Stimulated activated CD8-positive, alpha-beta memory T cell treated with anti-CD3 and anti-CD28 coated beads, Interleukin-4, amount 100 ng/mL, for 24 hours (primary cell): ENCODE data around the gene GSE1.

Experiments
- DNase-seq: peaks from one replicate; pipeline ENCODE4 v3.0.0-alpha.2; 2020; ENCODE audit warnings: low read depth

GSE1 gene

DNA sequence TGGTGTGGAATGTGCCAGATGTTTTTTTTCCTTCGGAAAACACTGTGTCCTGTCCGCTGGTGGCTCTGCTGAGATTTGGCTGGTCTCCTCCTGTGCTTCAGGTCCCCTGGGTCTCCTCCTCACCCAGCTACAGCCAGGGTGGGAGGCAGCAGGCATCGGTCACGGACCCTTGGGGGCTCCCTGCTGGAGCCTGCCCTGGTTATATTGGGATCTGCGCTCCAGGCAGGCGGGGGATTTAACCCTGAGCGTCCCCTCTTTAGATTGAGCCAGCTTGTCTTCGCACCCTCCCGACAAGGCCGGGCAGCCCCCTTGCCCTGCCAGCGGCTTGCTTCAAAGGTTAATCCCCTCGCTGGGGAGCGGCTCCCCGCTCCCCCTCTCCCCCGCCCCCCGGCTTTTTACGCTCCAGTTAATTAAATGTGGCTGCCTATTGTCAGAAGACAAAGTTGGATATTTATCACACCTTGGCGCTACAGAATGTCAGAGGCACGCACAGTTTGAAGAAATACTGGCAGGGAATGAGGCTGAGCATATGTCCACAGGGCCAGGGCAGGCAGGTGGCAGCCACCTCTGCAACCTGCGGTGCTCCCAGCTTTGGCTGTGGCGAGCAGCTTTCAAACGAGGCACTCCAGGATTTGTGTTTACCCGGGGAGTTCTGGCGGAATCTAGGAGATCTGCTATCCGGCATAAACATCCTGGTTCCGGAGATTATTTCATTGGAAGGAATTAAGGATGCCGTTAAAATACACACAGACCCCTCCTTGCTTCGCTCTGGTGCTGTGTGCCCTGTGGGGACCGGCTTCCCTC lies 38.2 kb upstream of the GSE1 start:
- no peak for DNase-seq

DNA sequence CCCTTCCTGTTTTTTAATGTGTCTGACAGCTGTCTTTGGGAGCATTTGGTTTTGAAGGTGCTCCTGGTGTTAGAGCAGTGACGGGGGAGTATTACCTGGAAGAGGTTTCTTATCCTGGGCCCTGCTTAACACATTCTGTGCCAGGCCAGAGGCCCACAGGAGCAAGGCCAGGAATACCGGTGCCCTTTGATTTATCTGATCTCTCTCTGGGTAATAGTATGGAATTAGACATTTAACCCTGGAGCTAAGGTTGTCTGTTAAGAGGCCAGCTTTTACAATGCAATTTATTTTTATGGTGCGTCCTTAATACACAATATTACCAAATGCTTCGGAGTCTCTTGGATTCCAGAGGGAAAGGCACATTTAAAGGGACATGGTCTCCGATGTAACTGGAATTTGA lies 37.2 kb upstream of the GSE1 start:
- DNase-seq, result no peak

DNA sequence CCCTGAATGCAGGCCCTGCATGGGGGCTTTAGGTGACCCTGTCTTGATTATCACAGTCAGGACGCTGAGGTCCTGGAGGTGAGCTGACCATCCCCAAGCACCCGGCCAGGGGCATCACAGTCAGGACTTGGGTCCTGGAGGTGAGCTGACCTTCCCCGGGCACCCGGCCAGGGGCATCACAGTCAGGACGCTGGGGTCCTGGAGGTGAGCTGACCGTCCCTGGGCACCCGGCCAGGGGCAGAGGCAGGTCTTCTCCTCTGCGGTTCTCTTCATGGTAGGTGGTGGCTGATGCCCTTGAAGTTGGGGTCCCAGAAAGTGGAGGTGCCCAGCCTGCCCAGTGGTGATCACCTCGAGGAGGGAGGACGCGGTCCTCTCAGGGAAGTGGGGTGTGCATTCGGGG lies 36.2 kb upstream of the GSE1 start:
- no peak for DNase-seq

DNA sequence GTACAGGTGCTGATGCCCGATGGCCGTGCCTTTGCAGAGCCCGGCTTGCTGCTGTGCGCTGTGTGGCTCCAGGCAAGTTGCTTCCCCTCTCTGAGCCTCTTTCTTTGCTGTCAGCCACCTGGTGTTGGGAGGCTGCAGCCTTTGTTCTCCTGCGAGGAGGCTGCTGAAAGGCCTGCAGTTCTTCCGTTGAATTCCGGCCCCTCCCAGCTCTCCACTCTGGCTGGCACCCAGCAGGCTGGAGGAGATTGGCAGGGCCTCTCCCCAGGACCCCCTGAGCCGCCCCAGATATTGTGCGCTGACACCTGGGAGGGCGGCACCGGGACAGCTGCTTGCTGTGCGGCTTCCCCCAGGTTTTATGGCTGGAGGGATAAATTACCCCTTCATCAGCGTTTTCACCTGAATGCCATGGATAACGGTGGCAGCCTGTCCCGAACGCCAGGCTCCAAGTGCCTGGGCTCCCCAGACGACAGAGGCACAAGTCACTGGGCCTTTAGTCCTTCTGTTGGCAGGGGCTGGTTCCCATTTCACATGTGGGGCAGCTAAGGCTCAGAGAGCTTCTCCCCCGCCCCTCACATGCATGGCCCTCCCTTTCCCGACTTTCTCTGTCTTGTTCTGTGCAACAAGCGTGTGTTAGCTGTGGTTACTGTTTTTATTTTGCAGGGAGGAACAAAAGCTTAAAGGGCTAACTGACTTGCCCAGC lies 35.1 kb upstream of the GSE1 start:
- no peak for DNase-seq

DNA sequence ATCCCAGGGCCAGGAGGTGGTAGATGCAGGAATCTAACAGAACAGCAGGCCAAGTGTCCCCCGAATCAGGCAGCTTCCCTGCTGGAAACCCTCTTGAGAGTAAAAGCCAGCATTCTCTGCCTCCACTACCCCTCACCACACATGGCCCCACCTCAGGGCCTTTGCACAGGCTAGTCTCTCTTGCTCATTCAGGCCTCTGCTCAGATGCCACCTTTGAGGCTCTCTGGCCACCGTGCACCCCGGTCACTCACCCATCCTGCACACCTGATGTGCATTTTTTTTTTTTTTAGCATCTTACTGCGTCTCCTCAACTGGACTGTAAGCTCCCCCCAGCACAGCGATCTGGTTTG lies 34.5 kb upstream of the GSE1 start:
- DNase-seq, result no peak

DNA sequence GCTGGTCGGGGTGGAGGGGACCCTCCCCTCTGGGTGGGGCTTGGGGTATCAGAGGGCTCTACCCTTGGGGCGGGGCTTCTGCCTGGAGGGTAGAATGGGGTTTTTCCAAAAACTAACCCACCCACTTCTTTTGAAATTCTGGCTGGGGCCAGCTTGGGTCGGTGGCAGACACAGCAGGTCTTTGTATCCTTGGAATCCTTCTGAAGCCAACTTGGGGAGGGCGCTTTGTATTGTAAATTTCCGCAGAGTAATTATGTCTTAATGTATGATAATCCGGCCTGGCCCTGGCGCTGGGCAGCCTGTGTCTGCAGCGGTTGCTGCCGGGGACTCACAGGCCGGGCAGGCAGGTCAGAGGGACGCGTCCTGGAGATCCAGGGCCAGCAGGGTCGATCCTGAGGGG lies 33.9 kb upstream of the GSE1 start:
- DNase-seq, result no peak

DNA sequence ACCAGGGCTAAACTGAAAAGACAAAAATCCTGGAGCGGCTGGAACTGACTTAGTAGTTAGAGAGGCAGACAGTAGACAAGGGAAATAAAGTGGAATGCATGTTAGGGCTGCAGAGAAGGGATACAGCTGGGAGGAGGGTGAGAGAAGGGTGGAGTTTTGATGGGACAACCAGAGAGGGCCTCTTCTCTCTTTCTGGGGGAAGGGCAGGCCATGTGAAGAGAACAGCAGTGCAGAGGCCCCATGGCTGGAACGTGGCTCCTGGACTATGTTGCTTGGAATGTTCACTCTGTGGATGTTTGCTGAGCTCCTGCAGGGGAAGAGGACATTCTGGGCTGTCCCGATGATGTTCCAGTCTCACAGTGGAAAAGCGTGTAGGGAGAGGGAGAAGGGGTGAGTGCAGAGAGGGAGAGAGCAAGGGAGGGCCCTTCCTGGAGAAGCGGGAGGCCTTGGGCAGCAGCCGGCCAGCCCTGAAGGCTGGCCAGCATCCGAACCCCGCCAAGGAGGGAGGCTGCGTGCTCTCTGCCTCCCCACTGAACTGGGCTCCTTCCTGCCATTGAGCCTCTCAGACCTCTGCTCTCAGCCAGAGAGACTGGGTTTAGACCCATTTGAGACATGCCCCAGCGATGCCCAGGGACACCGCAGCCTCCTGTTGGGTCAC lies 33.1 kb upstream of the GSE1 start:
- DNase-seq, result no peak

DNA sequence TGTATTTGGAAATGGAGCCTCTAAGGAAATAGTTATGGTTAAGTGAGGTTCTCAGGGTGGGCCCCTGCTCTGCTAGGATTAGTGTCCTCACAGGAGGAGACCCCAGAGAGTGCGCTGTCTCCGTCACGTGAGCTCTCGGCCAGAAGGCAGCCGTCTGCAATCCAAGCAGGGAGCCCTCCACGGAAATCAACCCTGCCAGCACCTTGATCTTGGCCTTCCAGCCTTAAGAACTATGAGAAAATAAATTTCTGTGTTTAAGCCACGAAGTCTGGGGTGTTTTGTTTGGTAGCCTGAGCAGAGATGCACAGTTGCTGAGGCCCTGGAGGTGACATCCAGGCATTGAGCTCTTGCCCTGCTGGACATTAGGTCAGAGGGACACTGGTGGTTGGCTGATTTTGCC lies 32.4 kb upstream of the GSE1 start:
- no peak for DNase-seq

DNA sequence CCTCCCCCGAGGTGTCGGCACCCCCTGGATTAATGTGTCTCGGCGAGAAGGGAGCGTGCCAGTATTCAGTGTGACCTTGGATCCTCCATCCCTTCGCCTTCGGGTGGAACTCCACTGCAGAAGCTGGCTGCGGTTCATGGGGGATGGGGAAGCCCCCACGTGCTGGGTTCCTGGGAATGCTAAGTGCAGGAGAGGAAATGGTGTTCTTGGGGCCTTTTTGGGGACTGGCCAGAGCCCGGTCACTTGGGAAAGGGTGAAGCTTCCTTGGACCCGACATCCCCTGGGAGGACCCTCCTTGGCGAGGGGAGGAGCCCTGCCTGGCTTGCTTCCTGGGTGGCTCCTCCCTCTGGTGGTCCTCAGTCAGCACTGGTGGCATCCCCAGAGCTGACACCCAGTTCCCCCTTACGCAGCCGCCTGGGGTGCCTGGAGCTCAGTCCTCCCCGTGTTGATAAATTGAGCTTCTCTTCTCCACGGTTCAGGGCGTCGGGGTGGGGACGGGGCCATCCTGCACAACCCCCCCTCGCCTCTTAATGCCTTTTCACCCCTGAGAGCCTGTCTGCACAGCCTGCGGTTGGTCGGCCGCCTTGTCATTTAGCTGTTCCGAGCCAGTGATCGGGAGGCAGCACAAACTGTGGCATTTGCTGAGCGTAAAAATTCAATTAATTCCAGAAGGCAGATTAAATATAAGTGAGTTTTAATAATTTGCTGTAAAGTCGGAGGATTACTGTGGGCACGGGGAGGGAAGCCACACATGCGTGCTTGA lies 30.7 kb upstream of the GSE1 start:
- no peak for DNase-seq

DNA sequence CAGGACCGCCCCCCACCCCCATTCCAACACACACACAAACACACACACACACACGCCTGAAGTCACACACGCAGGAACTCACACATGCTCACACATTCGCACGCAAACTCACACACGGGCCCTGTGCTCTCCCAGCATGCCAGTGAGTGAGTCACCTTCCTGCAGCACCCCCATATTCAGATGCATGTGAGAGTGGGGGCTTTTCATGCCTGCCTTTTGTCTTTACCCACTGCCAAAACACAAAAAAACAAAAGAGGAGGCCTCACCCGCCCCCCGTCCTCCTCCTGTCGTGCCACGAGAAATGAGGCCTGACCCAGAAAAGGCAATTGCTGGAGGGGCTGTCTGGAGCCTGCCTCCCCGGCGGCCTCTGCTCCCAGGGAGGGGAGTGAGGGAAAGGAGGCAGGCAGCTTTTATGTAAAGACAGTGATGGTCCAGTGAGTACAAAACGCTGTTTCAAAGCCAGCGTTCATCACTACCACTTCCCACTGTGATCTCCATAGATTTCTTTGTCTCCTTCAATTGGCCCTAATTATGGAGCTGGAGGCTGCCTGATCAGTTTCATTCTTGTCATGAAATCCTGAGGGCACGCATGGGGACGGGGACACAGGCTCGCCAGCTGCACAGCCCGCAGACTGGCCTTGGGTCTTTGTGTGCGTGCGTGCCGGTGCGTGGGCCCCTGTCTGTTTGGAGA lies 29.5 kb upstream of the GSE1 start:
- peak; percentile 25 for DNase-seq

DNA sequence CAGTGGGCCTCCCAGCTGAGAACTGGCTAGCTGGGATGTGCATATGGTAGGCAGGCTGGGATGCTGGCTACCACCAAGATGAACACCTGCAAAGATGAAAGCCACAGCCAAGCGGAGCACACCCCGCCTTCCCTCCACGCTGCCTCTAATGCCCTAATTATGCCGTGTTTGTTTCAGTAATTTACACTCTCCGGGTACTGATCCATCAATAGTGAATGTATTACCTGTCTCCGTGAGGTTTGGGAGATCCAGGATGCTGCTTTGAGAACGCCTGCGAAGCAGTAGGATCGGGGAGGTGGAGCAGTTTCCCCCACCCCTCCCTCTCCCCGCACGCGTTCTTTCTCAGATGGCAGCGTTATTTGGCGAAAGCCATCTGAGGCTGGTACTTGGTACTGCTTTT lies 28.9 kb upstream of the GSE1 start:
- DNase-seq, result no peak

DNA sequence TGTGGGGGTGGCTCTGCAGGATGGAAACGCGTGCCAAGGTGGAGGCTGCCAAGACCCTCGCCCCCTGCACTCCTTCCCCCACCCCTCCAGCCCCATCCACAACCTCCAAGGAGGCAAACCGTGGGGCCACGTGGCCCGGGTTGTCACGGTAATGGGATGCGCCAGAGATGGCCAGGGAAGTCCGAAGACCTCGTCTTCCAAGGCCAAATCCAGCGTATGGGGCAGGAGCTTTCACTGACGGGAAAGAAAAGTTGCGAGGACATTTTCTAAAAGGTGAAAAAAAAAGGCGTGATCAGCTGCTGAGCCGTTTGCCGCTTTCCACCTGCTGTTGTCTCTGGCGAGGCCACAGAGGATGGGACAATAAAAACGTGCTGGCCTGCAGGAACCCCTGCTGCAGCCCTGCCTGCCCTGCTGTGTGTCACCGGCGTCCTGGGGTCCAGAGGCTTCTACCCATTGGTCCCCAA lies 28.3 kb upstream of the GSE1 start:
- DNase-seq, result no peak

DNA sequence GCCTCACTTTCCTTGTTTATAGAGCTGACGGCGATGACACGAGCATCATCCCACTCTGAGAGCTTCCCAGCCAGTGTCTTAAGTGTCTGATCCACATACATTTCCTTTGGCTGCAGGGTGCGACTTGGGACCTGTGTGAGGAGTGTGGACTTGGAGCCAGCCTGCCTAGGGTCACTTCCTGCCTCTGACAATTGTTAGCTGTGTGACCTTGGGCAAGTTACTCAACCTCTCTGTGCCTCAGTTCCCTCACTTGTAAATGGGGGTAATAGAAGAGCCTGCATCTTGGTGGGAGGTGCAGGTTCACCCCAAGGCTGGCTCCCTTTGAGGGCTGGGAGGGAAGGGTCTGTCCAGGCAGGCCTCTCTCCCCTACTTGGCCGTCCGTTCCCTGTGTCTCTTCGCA lies 27.4 kb upstream of the GSE1 start:
- no peak for DNase-seq

DNA sequence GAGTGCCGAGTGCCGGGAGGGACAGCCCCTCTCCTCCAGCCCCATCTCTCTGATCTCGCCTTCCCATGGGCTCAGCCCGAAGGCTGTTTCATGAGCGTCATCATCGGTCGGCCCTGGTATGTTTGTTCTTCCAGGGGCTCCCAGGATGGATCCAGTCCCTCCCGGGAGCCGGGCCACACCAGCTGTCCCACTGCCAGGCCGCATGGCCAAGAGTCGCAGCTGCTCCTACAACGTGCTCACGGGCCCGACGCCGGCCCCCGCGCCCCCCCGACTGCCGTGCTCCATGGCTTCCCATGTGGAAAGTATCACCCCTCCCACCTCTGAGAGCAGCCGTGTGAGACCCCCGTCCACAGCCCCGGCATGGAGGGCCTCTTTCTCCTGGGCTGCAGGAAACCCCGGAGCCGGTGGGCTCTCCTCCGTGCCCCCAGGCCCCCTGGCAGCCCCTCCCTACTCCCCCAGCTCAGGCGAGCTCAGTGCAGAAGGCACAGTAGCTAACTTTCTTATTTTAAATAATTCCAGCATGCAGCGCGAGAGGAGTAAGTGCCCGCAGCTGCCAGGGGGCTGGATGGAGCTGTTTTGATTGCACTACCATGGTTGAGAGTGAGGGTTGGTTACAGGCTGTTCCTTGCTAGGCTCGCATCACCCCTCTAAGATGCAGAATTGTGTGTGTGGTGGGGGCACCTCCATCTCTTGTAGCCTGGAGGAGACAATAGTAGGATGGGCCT lies 26.6 kb upstream of the GSE1 start:
- no peak for DNase-seq

DNA sequence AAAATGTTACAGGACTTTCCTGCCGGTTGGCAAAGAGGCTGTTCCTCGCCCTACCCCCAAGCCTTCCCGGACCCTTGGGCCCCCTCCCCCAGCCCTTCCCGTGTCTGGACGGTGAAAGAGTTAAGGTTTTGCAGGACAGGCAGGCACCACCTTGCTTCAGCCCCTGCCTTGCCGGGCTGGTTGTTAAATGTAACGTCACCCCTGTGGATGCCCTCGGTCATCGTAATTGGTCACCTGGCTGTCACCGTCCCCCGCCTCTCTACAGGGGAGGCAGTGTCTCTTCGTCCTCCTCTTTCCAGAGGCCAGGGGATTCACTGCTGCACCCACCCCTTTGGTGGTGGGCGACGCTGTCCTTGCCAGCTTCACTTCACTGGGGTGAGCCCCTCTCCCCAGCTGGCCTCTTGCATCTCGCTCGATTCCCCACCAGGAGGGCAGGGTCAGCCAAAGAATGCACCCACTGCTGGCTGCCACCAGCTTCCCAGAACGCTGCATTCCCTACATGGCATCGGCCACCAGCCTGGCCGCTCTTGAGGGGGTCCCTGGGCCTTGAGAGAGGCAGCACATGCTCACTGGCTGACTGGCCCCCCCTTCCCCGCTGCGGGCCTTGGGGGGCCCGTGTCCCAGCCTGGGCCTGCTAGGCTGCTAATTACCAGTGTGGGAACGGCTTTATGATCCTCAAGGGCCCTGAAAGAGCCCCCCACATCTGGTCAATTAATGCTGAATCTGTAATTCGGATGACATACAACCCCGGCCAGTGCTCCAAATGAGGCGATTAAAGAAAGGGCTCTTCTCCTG lies 25.2 kb upstream of the GSE1 start:
- DNase-seq, result no peak

DNA sequence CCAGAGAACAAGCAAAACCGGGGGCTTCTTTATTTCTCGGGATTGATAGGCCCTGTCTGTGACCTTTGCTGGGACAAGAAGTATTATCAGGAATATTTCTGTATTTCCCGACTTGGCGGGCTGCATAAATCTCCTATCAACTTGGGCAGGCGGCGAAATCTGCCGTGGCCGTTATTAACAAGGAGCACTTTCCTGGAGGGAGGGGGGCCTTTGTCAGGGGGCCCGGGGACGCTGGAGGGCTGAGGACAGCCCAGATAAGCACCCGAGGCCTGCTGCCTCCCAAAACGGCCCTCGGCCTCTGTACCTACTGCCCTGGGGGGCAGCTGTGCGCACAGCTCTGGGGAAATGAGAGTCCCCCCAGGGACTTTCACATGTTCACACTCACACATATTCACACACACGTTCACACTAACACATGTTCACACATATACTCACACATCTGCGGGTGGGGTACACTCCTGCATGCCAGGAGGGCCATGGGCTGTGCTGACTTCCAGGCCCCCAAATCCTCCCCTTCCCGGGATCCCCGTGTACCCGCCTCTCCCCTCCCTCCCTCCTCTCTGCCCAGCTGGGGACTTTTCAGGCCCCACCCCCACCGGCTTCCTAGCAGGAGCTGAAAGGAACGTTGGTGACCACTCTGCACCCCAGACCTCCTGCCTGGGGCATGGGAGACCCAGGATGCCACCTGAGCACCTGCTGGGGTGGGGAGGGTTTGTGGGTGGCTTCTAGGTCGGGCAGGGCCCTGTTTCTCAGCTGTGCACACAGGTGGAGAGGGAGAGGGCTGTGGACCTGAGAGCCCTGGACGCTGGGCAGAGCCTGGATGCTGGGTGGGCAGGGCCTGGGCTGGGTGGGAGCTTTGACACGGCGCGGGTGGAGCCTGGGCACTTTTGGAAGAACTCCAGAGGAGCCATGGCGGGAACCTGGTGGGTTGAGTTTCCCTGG lies 24.3 kb upstream of the GSE1 start:
- no peak for DNase-seq

DNA sequence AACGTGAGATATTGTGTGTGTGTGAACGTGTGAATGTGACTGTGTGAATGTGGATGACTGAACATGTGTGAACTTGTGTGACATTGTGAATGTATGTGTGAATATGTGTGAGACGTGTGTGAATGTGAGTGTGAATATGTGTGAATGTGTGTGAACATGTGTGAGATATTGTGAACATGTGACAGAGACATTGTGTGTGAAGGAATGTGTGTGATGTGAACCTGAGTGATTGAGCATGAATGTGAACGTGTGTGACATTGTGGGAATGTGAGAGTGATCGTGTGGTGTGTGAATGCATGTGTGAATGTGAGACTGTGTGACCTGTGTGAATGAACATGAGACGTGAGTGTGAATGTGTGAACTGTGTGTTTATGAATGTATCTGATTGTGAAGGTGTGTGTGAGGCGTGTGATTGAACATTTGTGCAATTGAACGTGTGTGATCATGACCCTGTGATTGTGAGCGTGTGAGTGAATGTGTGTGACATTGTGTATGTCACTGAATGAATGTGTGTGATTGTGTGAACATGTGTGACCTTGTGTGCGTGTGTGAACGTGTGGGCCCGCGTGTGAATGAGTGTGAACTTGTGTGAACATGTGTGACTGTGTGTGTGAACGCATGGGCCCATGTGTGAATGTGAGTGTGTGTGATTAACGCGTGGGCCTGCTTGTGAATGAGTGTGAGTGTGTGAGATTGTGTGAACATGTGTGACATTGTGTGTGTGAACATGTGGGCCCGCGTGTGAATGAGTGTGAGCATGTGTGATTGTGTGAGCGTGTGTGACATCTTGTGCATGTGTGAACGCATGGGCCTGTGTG lies 23.2 kb upstream of the GSE1 start:
- no peak for DNase-seq

DNA sequence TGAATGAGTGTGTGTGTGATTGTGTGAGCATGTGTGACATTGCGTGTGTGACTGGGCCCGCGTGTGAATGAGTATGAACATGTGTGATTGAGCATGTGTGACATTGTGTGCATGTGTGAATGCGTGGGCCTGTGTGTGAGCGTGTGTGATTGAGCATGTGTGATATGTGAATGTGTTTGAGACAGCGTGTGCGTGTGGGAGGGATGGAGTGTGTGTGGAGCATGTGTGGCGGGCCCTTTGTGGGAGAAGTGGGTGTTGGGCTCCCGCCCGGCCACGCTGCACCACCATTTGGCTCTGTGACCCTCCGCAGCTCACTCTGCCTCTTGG lies 22.7 kb upstream of the GSE1 start:
- DNase-seq, result no peak

DNA sequence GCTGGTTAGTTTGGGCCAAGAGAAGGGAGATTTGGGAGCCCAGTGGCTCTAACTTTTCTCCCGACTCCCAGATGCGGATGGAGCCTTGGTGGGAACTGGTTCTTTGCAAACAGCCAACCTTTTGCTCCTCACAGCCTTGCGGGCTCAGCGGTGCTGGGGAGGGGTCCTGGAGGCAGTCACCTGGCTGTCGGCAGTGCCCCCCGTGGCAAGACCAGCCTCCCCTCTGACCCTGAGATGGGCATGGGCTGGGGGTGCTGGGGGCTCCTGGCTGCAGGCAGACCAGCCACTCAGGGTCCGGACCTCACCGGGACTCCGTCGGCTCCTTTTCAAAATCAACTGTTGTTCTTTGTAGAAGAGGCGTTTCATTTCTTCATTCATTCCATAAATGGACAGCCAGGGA lies 21.7 kb upstream of the GSE1 start:
- DNase-seq, result no peak
